ENCODE results near the gene ZNF433.

DNA sequence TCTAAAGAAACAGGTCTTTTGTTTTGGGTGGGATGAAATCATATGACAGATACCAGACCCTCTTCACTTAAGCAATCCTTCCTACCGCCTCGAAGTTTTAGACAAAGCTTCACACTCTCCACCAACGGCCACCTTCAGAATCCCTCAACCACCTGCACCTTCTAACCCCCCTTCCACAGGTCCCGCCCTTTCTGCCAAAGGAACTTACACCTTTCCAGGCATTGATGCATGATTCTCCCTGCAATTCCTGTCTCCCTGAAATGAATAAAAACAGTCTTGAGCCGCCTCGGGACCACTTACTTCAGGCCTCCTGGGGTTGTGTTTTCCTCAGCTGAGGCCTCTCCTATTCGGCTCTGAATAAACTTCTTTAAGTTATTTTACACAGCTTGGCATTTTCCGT, 859 bp downstream of the ZNF433 start:
- TF ChIP-seq CTCF (IDR thresholded peaks at IDR 0.05) (no peak), ZFX (IDR thresholded peaks at IDR 0.05; ENCODE audit: borderline replicate concordance) (no peak)

All from 22Rv1 (cell line).